ENCODE measurements around the gene SEMA5B.

GRCh38 chr3:122947196-122947595 is 80.4 kb downstream of the SEMA5B start:
- no peak for TF ChIP-seq CTCF (optimal IDR thresholded peaks at IDR 0.05 in 1 of 3, IDR thresholded peaks at IDR 0.05 in 1 of 3, conservative IDR thresholded peaks at IDR 0.05 in 1 of 3; ENCODE audit: extremely low read depth in 1 of 3, insufficient read depth in 2 of 3, low read length in 3 of 3)
- TF ChIP-seq EZH2 (IDR thresholded peaks at IDR 0.05; ENCODE audit: low read length) = no peak
